GM12875 (cell line): ENCODE data around the gene DDIT4.
"Not testable (repeated sequence)": the region's sequence is repeated elsewhere in the genome, so short reads cannot be mapped to it uniquely, and the experiment has no call there.

Experiments
- H3K4me3 ChIP-seq: one replicate; pipeline ENCODE4 v1.5.1; 2011; ENCODE audit warnings: low read depth, low read length, control low read depth
- TF ChIP-seq, protein P1 (sequence below): IDR thresholded peaks from 2 replicates; pipeline ENCODE4 v1.5.1; 2011; ENCODE audit warnings: low read depth, mild to moderate bottlenecking, control low read depth, inconsistent platforms, low read length, moderate library complexity, borderline replicate concordance; ENCODE audit not compliant: insufficient read depth

DDIT4 gene, protein sequence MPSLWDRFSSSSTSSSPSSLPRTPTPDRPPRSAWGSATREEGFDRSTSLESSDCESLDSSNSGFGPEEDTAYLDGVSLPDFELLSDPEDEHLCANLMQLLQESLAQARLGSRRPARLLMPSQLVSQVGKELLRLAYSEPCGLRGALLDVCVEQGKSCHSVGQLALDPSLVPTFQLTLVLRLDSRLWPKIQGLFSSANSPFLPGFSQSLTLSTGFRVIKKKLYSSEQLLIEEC

DNA sequence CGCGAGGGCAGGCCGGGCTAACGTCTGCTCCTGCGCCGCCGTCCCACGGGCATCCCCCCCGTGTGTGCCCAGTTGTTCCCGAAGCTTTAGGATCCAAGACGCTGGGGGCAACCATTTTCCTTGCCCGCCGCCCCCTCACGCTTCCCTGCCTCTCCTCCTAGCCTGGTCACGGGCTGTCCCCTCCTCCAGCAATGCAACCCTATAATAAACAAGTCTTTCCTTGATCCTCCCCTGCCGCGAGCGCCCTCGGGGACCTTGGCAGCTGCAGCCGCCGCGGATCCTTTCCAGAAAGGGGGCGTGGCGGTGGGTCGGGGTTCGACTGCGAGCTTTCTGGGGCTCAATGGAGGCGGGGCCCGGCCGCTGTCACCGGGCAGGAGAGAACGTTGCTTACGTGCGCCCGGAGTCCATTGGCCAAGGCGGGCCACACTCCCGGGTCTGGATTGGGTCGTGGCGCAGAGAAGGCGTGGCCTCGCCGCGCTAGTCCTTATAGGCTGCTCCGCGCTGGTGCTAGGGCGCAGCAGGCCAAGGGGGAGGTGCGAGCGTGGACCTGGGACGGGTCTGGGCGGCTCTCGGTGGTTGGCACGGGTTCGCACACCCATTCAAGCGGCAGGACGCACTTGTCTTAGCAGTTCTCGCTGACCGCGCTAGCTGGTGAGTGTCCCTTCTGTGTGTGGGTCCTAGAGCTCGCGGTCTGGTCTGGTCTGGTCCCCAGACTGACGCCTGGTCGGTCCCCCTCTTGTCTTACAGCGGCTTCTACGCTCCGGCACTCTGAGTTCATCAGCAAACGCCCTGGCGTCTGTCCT, at the start of gene DDIT4:
Gene DDIT4, plus strand, starts transcription at position 515 of the 803 bp plus-strand sequence. CDS start 293 bp downstream, outside the sequence.
- H3K4me3 ChIP-seq = peak within 1 kb of the TSS; percentile 94
- TF ChIP-seq, protein P1, sequence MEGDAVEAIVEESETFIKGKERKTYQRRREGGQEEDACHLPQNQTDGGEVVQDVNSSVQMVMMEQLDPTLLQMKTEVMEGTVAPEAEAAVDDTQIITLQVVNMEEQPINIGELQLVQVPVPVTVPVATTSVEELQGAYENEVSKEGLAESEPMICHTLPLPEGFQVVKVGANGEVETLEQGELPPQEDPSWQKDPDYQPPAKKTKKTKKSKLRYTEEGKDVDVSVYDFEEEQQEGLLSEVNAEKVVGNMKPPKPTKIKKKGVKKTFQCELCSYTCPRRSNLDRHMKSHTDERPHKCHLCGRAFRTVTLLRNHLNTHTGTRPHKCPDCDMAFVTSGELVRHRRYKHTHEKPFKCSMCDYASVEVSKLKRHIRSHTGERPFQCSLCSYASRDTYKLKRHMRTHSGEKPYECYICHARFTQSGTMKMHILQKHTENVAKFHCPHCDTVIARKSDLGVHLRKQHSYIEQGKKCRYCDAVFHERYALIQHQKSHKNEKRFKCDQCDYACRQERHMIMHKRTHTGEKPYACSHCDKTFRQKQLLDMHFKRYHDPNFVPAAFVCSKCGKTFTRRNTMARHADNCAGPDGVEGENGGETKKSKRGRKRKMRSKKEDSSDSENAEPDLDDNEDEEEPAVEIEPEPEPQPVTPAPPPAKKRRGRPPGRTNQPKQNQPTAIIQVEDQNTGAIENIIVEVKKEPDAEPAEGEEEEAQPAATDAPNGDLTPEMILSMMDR = no peak

DNA sequence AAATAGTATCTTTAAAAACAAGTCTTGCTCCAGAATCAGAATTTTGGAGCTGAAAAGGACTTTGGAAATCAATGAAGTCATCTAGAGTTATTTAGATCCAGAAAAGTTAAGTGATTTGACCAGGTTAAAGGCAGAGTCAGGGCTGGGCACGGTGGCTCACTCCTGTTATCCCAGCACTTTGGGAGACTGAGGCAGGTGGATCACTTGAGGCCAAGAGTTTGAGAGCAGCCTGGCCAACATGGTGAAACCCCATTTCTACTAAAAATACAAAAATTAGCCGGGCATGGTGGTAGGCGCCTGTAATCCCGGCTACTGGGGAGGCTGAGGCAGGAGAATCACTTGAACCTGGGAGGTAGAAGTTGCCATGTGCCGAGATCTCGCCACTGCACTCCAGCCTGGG, 49.5 kb upstream of the DDIT4 start:
- not testable (repeated sequence) for H3K4me3 ChIP-seq

DNA sequence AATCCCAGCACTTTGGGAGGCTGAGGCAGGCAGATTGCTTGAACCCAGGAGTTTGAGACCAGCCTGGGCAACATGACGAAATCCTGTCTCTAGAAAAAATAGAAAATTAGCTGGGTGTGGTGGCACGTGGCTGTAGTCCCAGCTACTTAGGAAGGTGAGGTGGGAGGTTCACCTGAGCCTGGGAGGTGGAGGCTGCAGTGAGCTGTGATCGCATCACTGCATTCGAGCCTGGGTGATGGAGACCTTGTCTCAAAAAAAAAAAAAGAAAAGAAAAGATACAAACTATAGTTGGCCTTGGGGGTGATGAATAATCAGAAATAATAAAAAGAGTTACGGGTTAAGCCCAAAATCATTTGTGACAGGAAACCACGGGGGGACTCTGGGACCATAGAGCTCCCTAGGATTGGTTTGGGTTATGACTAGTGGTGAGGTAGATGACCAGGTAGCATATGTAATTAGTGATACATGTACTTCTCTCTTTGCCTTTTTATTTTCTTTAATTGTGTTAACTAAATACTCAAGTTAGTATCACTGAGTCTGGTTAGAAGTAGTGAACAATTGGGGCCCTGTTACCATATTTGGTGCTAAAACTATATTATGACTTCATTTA, 47.2 kb upstream of the DDIT4 start:
- H3K4me3 ChIP-seq = no peak overlapping the region
- TF ChIP-seq, protein P1 = no peak

DNA sequence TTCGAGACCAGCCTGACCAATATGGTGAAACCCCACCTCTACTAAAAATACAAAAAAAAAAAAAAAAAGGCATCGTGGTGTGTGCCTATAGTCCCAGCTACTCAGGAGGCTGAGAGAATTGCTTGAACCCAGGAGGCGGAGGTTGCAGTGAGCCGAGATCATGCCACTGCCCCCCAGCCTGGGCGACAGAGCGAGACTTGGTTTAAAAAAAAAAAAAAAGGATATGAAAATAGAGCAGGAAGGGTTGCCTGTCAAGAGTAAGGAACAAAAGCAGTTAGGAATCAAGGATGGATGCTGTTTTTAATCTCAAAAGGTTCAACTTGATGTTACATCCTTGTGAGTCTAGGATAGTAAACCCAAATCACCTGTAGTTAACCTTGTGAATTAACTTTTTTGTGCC, 45.9 kb upstream of the DDIT4 start:
- TF ChIP-seq, protein P1 = no peak
- no peak overlapping the region for H3K4me3 ChIP-seq

DNA sequence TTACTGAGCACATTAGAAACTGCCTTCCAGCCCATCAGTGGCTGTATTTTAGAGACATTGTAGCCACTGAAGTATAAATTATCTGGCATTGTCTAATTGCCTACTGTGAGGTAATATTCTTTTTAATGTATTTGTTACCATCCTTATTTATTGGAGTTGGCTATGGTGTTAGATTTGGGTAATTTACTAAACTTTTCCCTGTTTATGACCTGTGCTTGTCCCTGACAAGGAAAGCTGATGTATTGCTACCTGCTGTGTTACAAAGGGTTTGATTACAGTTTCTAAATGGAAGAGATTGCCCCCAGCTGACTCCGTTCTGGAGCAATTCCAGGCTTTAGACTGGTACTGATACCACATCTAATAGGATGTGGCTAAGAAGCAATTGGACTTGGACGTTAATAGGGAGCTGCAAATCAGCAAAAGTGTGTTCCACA, 45.4 kb upstream of the DDIT4 start:
- no peak overlapping the region for H3K4me3 ChIP-seq
- TF ChIP-seq, protein P1 = no peak

DNA sequence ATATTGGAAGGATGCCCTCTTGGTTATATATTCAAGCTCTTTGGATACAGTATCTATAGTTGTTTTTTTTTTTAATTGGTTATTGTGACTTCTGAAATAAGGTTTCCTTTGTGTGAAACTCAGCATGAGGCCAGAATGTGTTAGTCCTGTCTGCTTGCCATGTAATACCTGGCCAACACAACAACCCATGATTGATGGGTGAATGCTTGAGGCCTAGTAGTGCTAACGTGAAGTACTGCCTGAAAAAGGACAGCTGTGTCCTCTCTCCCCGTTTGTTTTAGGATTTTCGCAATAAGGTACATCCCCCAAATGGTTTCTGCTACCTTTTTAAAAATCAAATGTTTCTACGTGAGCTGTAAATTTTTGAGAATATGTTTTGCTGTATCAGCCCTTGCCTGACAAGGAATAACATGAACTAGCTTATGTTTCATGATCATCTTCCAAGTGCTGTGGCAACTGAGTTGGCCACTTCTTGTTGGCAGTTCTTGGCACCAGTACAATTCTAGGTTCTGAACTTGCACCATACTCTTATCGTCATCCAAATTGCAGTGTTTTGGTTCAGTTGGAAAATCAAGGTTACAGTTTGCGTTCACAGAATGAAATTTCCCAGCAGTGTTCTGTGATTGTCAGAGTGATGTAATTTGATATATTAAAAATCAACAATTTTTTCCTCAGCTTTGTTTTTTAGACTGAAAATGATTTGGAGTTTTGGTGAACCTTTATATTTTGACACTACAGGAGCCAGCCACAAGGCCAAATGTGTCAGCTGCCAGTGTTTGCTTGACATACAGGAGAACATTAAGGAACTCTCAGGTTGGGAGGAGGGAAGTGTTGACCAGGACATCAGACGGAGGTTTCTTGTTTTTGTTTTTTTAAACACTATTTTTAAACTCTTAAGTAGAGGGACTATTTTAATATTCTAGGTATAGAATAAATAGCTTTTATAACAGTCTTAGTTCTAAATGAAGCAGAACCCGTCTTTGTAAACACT, 44.2 kb upstream of the DDIT4 start:
- TF ChIP-seq, protein P1 = no peak
- H3K4me3 ChIP-seq = no peak overlapping the region

DNA sequence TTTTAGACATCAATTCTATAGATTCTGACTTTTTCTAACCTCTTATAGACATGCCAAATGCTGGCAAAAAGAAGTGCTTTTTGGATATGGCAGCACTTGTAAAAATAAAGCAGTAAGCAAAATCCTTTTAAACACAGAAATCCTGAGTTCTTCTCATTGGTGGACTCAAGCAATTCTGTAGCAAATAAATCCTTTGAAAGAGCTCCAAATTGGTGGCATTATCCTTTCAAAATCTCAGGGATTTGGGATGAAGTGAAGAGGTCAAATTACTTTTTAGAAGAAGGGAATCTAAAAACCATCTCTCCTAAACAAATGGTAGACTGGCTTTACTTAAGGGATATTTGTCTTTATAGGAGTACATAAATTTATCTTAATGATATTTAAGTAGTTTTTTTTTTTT, 40.1 kb upstream of the DDIT4 start:
- TF ChIP-seq, protein P1 = no peak
- H3K4me3 ChIP-seq = no peak overlapping the region
